Keratinocyte (primary cell): ENCODE measurements around the gene RAB23. TPM values are rescaled to one million over a fixed set of nuclear protein-coding genes. Genes with fewer than 3 reads are reported as not detected.

Source experiments
- DNase-seq: peaks from one replicate; pipeline ENCODE4 v3.0.0-alpha.2; 2011; ENCODE audit warnings: low read depth, missing footprints, low spot score
- FAIRE-seq: peaks from 2 replicates; lab custom pipeline; 2011; peaks lifted over from hg19 to GRCh38; lab: Jason Lieb, UNC
- H2AFZ ChIP-seq: 2 replicates; pipeline ENCODE4 v1.6.0; 2012; ENCODE audit warnings: low read length, control low read depth, inconsistent platforms; ENCODE audit not compliant: control insufficient read depth
- H3K27ac ChIP-seq: 2 replicates; pipeline ENCODE4 v1.5.1; 2011; ENCODE audit warnings: low read length; ENCODE audit not compliant: control insufficient read depth, insufficient read depth
- H3K27me3 ChIP-seq: 3 replicates; pipeline ENCODE4 v1.6.0; 2011; ENCODE audit warnings: low read length; ENCODE audit not compliant: control insufficient read depth, insufficient read depth; ENCODE audit errors: extremely low read depth
- H3K36me3 ChIP-seq, 2 experiments: 2 replicates in 1 of 2; 3 replicates in 1 of 2; pipeline ENCODE4 v1.5.1; 2011; ENCODE audit warnings: low read length in 2 of 2, mild to moderate bottlenecking in 1 of 2; ENCODE audit not compliant: control insufficient read depth in 2 of 2, insufficient read depth in 2 of 2; ENCODE audit errors: extremely low read depth in 1 of 2
- H3K4me1 ChIP-seq: 3 replicates; pipeline ENCODE4 v1.5.1; 2011; ENCODE audit warnings: low read length; ENCODE audit not compliant: control insufficient read depth, insufficient read depth; ENCODE audit errors: extremely low read depth
- H3K4me2 ChIP-seq: 3 replicates; pipeline ENCODE4 v1.6.0; 2011; ENCODE audit warnings: low read depth, low read length; ENCODE audit not compliant: control insufficient read depth, insufficient read depth; ENCODE audit errors: extremely low read depth
- H3K4me3 ChIP-seq, 3 experiments: fragments of 200-600 bp in 1 of 3; sonication (generic) in 1 of 3; 2 replicates in 2 of 3; 3 replicates in 1 of 3; pipeline ENCODE4 v1.5.1; 2011 to 2016; ENCODE audit warnings: low read length in 3 of 3, mild to moderate bottlenecking in 3 of 3, control low read depth in 2 of 3, inconsistent platforms in 1 of 3, low read depth in 1 of 3, mixed read lengths in 1 of 3, mixed run types in 1 of 3, moderate library complexity in 1 of 3; ENCODE audit not compliant: control insufficient read depth in 2 of 3, insufficient read depth in 2 of 3; ENCODE audit errors: extremely low read depth in 1 of 3
- H3K79me2 ChIP-seq: 2 replicates; pipeline ENCODE4 v1.6.0; 2012; ENCODE audit warnings: low read length; ENCODE audit not compliant: control insufficient read depth, insufficient read depth
- H3K9ac ChIP-seq: 3 replicates; pipeline ENCODE4 v1.6.0; 2011; ENCODE audit warnings: low read length; ENCODE audit not compliant: control insufficient read depth, insufficient read depth; ENCODE audit errors: extremely low read depth
- H3K9me1 ChIP-seq: 3 replicates; pipeline ENCODE4 v1.6.0; 2011; ENCODE audit warnings: low read length; ENCODE audit not compliant: control insufficient read depth, insufficient read depth; ENCODE audit errors: extremely low read depth
- H3K9me3 ChIP-seq: 2 replicates; pipeline ENCODE4 v1.5.1; 2012; ENCODE audit warnings: low read depth, low read length; ENCODE audit not compliant: control insufficient read depth
- H4K20me1 ChIP-seq: 3 replicates; pipeline ENCODE4 v1.6.0; 2011; ENCODE audit warnings: low read length; ENCODE audit not compliant: control insufficient read depth, insufficient read depth; ENCODE audit errors: extremely low read depth
- EZH2 ChIP-seq: IDR thresholded peaks from one replicate; pipeline ENCODE4 v1.6.1; 2012; ENCODE audit warnings: inconsistent platforms, mild to moderate bottlenecking, low read length, moderate library complexity
- dilution Hi-C: fragments of 300-500 bp; cut with MboI; formaldehyde crosslinking; loops from one replicate; pipeline ENCODE4 v1.7.0; 2020; ENCODE audit warnings: low sequenced_read_pairs; ENCODE audit not compliant: extremely low pct_ligation_motif_present
- polyA plus RNA-seq, 5 experiments: library from polyadenylated mRNA; depleted of rRNA in 3 of 5; stranded (reverse) in 3 of 5; stranded (forward) in 1 of 5; unstranded in 1 of 5; fragments of >200 nt; gene quantifications; 1 replicate in 1 of 5; 2 replicates in 3 of 5; 3 replicates in 1 of 5; pipeline versions ENCODE4 v1.2.1 to v1.2.3, GENCODE V29; 2011 to 2012; ENCODE audit warnings: missing spikeins in 2 of 5, low read depth in 1 of 5, low replicate concordance in 1 of 5
- TF ChIP-seq, protein P1 (sequence below), 3 experiments: IDR thresholded peaks in 1 of 3; conservative IDR thresholded peaks in 1 of 3; optimal IDR thresholded peaks in 1 of 3; 2 replicates in 2 of 3; 3 replicates in 1 of 3; pipeline versions ENCODE3 to v1.5.1; 2011; ENCODE audit warnings: low read length in 3 of 3, mild to moderate bottlenecking in 3 of 3, moderate library complexity in 2 of 3, control low read depth in 1 of 3, inconsistent platforms in 1 of 3; ENCODE audit not compliant: insufficient read depth in 2 of 3; ENCODE audit errors: extremely low read depth in 1 of 3

Gene RAB23
- polyA plus RNA-seq, 1 donor (not counting 4 experiments of a cell fraction or from before 2014, with no cell fraction given): 14.6 TPM

DNA sequence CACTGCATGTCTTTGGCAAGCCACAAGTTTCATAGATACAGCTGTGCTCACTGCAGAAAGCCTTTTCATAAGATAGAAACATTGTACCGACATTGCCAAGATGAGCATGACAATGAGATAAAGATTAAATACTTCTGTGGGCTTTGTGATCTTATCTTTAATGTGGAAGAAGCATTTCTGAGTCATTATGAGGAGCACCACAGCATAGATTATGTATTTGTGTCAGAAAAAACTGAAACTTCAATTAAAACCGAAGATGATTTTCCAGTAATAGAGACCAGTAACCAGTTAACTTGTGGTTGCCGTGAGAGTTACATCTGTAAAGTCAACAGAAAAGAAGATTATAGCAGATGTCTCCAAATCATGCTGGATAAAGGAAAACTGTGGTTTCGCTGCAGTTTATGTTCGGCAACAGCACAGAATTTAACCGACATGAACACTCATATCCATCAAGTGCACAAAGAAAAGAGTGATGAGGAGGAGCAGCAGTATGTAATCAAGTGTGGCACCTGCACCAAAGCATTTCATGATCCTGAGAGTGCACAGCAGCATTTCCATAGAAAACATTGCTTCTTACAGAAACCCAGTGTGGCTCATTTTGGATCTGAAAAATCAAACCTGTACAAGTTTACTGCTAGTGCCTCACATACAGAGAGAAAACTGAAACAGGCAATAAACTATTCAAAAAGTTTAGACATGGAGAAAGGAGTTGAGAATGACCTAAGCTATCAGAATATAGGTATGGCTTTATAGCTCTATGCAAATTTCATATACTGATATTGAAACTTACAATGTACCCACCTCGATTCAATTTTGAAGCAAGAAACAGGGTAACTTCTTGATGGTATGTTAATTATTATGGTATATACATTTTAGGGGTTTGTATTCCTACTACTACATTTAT, 73.9 kb downstream of the RAB23 start:
- dilution Hi-C loops: no loop called here
- Histone ChIP-seq H4K20me1 (no peaks in the 10 kb centered on the region), H3K9ac (no peak overlapping the region), H3K4me3 (no peak overlapping the region), H3K4me1 (no peaks in the 10 kb centered on the region), H3K27me3 (no peaks in the 10 kb centered on the region), H3K4me2 (no peak overlapping the region), H3K27ac (no peak overlapping the region), H2AFZ (no peak overlapping the region), H3K9me1 (no peaks in the 10 kb centered on the region), H3K36me3 (peaks cover 4 to 18% of the 10 kb centered on the region in 2 experiments), H3K9me3 (no peaks in the 10 kb centered on the region), H3K79me2 (no peaks in the 10 kb centered on the region)
- DNase-seq (no peak), FAIRE-seq (no peak)
- TF ChIP-seq, protein P1, sequence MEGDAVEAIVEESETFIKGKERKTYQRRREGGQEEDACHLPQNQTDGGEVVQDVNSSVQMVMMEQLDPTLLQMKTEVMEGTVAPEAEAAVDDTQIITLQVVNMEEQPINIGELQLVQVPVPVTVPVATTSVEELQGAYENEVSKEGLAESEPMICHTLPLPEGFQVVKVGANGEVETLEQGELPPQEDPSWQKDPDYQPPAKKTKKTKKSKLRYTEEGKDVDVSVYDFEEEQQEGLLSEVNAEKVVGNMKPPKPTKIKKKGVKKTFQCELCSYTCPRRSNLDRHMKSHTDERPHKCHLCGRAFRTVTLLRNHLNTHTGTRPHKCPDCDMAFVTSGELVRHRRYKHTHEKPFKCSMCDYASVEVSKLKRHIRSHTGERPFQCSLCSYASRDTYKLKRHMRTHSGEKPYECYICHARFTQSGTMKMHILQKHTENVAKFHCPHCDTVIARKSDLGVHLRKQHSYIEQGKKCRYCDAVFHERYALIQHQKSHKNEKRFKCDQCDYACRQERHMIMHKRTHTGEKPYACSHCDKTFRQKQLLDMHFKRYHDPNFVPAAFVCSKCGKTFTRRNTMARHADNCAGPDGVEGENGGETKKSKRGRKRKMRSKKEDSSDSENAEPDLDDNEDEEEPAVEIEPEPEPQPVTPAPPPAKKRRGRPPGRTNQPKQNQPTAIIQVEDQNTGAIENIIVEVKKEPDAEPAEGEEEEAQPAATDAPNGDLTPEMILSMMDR (optimal IDR thresholded peaks at IDR 0.05 in 1 of 3, IDR thresholded peaks at IDR 0.05 in 1 of 3, conservative IDR thresholded peaks at IDR 0.05 in 1 of 3; ENCODE audit: extremely low read depth in 1 of 3, insufficient read depth in 2 of 3, low read length in 3 of 3): no peak
- no peak for TF ChIP-seq EZH2

DNA sequence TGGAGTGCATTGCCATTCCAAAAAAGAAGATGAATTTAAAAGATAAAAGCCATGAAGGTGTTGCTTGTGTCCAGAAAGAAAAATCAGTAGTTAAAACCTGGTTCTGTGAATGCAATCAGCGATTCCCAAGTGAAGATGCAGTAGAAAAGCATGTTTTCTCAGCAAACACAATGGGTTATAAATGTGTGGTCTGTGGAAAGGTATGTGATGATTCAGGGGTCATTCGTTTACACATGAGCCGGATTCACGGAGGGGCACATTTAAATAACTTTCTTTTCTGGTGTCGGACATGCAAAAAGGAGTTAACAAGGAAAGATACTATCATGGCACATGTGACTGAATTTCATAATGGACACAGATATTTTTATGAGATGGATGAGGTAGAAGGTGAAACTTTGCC, 74.7 kb downstream of the RAB23 start:
- dilution Hi-C loops: no loop called here
- no peak for FAIRE-seq

More for the DNA sequence above, 74.7 kb downstream of the RAB23 start:
- H3K9ac ChIP-seq: no peak overlapping the region
- H3K9me1 ChIP-seq: no peaks in the 10 kb centered on the region
- DNase-seq: no peak
- H3K9me3 ChIP-seq: no peaks in the 10 kb centered on the region
- H3K4me2 ChIP-seq: no peak overlapping the region
- H4K20me1 ChIP-seq: no peaks in the 10 kb centered on the region
- no peak overlapping the region for H2AFZ ChIP-seq
- peaks cover 4 to 17% of the 10 kb centered on the region in 2 experiments for H3K36me3 ChIP-seq
- no peaks in the 10 kb centered on the region for H3K4me1 ChIP-seq
- H3K4me3 ChIP-seq: no peak overlapping the region
- TF ChIP-seq EZH2: no peak
- TF ChIP-seq, protein P1 (optimal IDR thresholded peaks at IDR 0.05 in 1 of 3, IDR thresholded peaks at IDR 0.05 in 1 of 3, conservative IDR thresholded peaks at IDR 0.05 in 1 of 3; ENCODE audit: extremely low read depth in 1 of 3, insufficient read depth in 2 of 3, low read length in 3 of 3): no peak
- H3K79me2 ChIP-seq: no peaks in the 10 kb centered on the region
- no peak overlapping the region for H3K27ac ChIP-seq
- no peaks in the 10 kb centered on the region for H3K27me3 ChIP-seq
